HTERT RPE-1 (cell line): ENCODE measurements around the gene HHAT.

Experiments used
- in situ Hi-C: fragments of 300-500 bp; cut with MboI; formaldehyde crosslinking; loops from 4 replicates; pipeline ENCODE4 v1.14.3; 2020; ENCODE audit warnings: low sequenced_read_pairs

The HHAT gene

DNA sequence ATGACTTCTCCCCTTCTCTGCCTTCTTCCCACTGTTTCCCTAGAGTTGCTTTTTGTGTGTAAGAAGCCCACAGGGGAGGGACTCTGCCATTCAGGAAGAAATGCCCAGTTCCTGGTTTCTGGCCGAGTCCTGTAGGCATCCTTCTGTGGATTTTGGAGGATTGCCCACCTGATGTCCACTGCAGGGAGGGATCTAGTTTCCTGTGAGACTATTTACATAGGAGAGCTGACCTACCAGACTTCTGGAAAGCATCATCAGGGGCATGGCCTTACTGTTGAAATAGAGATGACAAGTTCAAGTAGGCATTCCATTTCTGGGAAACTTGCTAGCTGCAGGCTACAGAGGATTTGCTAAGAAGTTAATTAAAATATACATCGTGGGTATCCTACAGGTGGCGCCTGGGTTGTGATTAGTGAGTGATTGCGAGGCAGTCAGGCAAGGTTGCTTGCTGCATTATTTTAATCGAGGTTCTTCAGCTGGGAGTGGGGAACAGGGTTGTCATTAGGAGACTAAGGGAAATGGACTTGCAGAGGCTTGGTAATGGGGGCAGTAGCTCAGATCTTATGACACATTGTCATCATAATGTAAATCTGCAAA is 148.7 kb downstream of the HHAT start:
- in situ Hi-C loops = no loop called here

DNA sequence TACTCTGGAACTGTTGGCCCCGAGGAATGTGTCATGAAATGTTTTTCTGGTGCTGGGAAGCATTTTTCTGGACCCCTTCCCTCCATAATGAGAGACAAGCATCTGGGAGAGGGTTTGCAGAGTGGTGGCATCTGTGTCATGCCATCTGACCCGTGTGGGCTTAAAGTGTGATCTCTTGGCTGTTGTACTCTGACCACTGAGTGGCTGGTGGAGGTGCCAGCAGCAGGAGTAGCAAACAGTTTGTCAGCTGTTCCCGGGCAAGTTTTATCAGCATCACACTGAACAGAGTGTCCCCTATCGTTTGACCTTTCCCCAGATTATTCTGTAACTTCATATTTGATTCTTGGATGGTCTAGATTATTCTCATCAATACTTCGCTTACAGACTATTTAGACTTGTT is 150.1 kb downstream of the HHAT start:
- in situ Hi-C loops = no loop called here

DNA sequence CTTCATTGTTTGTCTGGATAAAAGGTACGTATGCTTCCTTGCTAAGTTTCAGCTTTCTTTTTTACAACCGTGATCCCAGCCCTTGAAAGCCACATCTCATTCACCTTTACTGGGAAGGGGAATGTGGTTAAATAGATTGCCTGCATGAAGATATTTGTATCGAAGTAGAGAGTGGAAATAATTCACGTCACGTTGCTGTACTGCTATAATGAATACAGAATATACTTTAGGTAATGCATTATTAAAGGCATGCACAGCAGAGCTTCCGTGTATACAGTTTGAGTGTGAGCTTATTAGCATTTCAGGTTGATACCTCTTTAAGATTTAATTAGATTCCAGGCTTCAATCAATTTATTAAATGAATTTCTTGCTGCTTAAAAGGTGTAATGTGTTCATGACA is 153.8 kb downstream of the HHAT start:
- in situ Hi-C loops = no loop called here

DNA sequence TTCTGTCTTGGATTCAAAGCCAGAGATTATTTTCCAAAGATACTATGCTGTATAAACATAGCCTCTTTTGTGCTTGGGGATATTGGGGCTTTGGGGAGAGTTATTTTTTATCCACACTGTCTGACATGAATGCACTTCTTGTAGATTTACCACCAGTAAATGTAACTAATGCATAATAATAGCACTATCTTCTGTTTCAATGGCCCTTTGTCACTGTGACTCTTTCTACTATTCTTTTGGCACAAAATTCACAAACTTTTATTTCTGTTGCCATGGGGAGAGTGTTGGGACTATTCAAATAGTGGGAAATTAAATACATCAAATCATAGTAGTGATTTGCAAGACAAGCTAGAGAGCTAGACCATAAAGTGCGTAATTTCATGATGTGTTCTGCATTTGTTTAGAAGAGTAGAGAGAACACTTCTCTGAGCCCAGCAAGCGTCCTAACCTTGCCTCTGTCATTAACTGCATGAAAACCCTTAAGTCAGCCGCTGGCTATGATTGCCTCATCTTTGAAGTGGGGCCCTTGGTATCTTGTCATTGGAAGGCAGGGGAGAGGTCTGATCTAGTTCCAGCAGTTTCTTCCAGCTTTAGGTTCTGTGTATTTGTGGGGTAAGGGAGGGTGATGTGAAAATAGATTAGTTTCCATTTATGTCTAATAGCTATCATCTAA is 154.4 kb downstream of the HHAT start:
- in situ Hi-C loops = no loop called here

DNA sequence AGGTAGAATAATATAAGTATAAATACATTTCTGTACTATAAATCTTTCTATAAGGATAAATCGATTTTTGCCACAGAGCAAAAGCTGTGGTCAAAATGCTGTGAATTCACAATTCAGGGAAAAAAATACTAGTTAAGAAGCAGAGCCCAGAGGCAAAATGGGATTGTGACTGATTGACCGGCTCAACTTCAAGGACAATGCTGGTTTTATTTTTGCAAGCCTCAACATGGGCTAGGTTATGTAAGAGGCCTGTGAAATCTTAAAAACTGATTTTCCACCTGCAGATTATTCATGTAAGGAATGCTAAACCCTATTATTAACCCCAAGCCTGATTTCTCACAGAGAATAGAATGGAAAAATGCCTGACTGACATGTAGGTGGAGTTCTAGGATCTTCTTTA is 155.1 kb downstream of the HHAT start:
- in situ Hi-C loops = no loop called here

DNA sequence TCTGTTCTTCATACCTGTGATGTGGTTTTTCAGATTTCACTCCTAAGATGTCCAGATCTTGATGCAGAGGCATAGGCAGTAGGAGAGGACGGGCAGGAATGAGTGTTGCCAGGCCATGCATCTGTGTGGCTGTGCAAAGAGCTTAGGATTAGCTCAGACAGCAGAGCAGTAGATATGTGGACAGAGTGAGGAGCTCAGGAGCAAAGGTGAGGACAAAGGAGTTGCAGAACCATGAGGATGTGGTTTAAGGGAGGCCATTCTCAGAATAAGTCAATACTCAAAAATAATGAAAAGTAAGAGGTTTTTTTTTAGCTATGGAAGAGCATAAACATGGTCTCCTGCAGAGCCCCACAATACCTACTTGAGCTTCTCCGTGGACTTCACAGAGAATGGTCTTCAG is 158.3 kb downstream of the HHAT start:
- in situ Hi-C loops = no loop called here

DNA sequence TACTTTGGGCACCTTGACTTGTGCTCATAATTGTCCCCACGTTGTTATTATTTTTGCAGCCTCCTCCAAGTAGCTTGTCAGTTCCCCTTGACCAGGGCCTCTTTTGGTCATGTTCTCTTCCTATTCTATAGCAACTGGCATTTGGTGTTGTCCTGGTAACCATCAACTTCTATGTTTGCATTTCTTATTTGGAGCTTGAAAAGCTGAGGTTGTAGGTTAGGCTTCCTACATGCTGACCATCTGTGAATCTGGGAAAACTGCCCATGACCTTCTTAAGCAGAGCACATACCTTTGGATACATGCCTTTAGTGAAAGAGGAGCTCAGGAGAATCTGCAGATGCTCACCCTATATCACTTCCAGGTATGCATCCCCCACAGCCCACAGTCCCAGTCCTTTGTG is 160.8 kb downstream of the HHAT start:
- in situ Hi-C loops = no loop called here

DNA sequence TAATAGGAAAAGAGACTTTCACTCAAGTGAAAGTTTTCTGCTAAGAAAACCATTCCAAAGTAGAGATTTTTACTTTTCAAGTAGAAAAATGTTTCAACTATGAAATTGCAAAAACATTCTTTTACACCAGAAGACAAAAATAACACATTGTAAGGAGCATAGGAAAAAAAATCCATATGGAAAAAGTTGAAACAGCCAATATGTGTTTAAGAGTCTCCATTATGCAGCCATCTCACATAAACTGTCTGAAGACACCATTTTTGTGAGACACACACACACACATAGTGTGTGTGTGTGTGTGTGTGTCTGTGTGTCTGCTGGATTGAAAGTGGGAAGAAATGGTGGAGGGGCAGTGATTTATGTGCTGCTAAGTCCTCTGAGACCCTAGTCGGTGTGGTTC is 162.1 kb downstream of the HHAT start:
- in situ Hi-C loops = no loop called here

DNA sequence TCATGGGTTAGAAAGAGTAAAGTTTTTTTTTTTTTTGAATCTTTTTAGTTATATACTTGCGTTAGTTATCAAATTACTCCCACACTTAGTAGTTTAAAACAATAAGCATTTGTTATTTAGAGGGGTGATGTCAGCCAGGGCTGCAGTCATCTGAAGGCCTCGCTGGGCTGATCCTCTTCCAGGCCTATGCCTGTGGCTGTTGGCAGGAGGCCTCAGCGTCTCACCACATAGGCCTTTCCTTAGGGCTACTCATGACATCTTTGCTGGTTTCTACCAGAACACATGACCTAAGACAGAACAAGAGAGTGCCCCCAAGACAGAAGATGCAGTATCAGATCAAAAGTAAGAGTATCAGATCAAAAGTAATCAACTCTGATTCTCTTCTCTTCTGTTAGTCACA is 167.4 kb downstream of the HHAT start:
- in situ Hi-C loops = no loop called here

DNA sequence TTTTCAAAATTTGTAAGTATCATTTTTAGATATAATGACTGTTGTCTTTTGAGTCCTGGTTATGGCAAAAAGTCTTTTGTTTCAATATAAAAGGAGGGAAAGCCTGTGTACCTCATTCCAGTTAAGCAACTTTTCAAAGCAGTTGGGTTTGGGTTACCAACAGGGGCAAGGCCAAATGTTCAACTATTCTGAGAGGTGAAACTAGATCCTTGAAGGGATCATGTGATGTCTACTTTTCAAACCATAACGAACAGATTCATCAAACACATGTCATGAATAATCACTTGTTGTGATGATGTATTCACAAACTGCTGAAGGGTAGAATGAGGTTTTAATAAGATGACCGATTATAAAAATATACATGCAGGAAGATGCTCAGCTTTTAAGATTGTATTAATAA is 171.3 kb downstream of the HHAT start:
- in situ Hi-C loops = no loop called here

DNA sequence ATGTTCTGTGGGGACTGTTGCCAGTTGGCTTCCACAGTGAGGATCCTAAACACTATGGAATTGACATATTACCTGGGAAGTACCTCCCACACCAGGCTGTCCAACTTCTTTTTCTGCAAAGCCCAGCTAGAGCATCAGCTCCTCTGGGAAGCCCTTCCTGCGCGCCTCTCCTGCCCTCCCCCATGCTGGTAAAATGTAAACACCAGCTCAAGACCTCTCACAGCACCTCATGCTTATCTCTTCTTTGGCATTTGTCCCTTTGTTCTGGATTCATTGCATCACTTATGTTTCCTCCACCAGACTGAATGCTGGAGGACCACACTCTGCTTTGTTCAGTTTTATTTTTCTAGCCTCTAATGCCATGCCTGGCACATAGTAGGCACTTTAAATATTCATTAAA is 172.1 kb downstream of the HHAT start:
- in situ Hi-C loops = no loop called here

DNA sequence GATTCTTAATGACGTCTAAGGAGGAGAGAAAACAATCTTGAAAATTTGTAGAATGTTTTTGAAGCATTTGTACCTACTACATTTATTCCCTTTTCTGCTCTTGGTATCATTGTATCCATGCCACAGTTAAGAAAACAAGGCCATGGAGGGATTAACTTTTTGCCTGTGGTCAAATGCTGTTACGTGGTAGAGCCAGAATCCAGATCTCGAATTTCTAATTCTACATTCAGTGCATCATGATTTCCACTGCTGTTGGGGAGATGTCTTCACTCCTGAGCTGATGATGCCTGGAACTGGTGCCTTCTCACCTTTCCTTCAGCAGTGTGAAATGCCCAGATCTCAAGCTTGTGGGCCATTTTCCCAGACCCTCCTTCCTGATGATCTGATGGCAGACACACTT is 175.6 kb downstream of the HHAT start:
- in situ Hi-C loops = no loop called here

DNA sequence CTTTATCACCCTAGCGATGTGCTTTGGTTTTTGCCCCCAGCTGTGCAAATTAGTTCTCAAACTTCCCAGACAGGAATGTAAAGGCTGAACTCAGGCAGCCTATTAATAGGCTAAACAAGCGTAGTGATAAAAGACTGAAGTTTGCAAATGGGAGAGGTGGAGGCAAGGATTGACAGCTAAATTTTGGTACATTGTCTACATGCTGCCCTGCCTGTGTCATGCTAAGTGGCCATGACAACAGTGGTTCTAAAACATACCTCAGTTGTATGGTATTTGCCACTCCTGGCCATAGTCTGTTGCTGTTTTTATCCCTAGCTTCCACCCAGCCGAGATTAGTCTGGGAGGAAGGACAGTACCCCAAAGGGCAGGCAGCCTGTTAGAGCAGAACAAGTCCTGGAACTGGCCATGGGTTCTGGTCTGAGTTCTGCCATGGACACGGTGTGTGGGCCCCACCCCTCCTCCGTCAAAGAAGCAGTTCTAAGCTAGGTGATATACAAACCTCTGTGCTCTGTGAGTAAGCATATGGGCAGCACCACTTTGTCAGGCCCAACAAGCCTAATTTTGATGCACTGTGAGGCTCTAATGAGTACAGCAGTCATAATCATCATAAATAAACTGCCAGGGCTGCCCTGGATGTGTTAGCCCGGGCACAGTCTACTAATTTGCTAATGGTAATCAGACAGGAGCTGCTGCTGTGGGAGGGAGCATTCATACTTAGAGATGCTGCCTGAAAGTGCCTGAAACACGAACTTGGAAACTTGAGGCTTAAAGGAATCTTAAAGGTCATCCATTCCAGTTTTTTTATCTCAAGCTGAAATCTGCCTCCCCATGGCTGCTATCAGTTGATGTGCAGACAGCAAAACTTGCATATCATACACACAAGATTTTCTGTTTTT is 177.1 kb downstream of the HHAT start:
- in situ Hi-C loops = no loop called here

DNA sequence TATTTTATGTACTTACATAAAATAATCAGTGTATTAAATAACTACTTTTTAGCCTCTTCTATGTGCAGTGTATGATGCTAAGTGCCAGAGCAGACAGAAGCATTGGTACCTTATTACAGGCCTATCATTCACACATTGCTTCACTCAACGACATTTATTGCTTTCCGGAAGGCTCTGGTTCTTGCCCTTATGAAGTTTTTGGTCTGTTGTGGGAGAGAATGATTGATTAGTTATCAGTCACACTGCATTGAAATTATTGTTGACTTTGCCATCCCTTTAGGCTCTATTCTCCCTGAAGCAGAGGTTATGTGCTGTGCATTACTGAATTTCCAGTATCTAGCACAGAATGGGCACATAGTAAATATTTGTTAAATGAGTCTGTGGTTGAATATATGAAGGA is 178.0 kb downstream of the HHAT start:
- in situ Hi-C loops = no loop called here

DNA sequence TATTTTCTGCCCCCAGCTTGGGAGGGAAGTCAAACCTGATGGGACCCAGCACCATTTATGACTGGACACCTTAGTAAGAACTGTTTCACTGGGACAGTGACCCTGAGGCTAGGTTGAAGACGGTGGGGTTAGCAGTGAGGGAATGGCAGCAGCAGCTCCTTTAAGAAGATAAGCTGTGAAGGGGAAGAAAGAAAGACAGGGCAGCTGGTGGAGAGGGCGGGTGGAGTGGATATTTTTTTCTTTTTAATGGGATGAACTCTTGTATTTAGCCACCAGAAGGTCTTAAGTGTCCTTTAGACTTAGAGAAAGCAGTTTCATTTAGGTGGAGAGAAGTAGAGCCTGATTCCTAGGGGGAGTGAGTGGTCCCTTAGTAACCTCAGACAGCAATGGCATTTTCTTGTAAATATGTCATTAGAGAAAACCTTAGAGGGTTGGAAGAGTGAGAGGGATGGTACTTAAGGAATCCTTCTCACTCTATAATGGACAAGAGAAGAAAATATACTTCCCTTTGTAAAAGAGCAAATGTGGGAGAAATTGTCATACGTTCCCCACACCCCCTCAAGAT is 187.5 kb downstream of the HHAT start:
- in situ Hi-C loops = no loop called here

DNA sequence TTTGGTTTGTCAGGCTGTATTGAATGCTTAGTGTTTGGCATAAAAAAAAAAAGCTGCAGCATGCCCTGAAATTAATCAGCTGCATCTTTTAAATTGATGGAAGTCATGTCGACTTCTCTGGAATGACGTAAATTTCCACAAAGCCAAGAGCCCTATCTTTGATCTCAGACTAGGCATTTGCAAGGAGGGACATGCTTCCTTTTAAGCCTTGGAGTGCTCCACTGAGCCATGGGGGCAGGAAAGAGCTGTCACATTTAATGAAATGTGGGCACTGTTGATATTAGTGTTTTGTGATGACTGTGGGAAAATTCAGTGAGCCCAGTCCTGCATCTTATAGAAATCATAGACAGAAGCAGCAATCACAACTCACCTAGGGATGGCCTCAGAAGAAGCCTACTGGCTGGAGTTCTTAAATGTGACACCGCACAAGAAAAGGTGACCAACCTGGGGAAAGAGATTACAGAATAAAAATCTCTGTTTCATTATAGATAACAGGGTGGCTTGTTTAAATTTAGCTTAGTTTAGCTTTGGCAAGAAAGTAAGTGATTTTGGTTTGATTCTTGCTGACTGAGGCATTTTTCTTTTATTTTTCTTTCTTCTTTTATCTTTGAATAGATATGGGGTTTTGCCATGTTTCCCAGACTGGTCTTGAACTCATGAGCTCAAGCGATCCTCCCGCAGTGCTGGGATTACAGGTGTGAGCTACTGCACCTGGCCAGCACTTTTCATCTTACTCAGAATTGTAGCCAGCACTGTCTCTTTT is 188.2 kb downstream of the HHAT start:
- in situ Hi-C loops = no loop called here

DNA sequence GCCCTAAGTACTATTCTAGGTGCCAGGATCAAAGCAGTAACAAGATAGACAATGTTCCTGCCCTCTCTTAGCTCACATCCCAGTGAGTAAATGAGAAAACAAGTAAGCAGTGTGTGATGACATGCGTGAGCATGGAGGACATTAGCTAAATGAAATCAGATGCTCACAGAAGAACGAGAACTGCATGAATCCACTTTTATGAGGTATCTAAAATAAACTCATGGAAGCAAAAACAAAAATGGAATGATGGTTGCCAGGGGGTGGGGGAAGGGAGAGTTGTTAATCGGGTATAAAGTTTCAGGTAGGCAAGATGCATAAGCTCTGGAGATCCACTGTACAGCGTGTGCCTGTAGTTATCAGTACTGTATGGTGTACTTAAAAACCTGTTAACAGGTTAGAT is 195.1 kb downstream of the HHAT start:
- in situ Hi-C loops = no loop called here

DNA sequence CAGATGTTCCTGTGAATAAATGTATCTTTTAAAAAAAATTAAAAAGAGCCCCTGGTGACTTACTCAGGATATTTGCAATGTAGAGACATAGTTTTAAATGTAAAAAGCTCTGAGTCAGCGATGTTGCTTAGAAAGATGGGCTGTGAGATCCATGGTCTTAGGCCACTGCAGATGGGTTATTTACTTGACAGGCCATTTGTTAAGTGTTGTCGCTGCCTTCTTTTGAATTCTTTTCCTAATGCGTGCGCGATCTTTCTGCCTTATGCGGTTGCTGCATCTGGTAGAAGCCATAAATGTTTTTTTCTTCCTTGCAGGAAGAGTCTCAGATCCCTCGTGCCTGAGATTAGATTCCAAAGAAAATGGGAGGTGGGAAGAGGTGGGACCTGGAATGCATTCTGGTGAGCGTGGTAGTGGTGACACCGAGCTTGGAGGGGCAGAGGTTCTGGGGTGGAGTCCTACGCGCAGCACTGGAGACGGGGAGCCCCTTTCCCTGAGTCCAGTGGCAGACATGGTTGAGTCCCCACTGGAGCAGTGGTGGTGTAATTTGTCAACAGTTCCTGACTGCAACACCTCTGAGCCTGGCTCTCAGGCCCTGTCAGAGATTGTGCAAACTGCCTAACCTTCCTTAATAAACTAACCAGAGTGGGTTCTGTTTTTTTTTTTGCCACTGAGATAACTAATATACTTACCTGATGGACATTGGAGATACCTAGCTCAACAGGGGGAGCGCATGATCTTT is 197.2 kb downstream of the HHAT start:
- in situ Hi-C loops = no loop called here

DNA sequence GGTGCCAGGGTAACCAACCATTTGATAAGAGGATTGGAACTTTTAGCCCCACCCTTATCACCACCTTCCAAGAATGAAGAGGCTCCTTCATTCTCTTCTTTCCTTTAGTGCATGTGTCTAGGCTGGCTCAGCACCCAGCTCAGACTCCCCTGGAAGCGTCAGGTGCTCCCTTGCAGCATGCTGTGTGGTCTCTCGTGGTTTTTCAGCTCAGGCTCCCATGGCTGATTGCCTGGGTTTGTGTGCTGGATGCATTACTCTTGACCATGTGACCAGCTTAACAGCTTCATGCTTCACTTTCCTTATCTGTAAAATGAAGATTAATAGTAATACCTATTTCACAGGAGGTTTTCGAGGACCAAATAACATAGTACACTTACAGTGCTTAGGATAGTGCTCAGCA is 198.4 kb downstream of the HHAT start:
- in situ Hi-C loops = no loop called here

DNA sequence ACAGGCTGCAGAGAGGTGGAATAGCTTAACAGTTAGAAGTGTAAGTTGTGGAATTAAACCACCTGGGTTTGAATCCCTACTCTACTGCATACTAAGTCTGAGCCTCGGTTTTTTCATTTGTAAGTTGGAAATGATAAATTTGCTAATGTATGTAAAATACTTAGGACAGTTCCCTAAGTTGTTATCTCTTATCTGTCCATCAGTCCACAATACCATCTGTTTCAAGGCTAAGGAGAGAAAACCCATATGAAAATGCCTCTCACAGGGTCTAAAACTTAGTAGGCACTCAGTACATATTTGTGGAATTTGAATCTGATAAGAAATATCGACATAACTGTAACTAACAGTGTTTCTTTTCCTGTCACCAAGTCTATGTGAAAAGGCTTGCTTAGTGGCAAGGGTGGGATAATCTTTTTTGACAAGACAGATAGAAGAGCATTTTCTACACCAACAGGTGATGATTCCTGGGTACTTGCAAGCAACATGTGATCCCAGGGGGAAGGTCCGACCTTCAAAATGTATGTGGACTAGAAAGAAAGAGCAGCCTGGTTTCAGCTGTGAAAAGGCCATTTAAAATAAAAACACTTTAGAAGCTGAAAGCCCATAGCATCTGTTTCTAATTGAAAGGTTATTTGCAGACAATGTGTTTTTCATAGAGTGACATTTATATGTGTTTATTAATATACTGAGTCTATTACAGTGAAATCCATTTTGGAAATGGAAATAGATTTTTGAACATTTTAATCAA is 202.9 kb downstream of the HHAT start:
- in situ Hi-C loops = no loop called here
